ENCODE measurements around the gene HOXD9. TPM values are rescaled to one million over a fixed set of nuclear protein-coding genes. Genes with fewer than 3 reads are reported as not detected.

HOXD9 gene
- total and polyA plus RNA-seq, 5 donors from 2014 or later = not detected

- peaks cover 40% of the 10 kb centered on the region for H3K27me3 ChIP-seq (ENCODE audit: control insufficient read depth, insufficient read depth, low read length)
- Mint-ChIP-seq H3K27ac (no peak overlapping the region), H3K27me3 (peaks cover 94% of the 10 kb centered on the region), H3K4me1 (peaks cover 0 to 31% (median 17%) of the 10 kb centered on the region in 4 donors), H3K9me3 (peaks cover 0 to 11% (median 0%) of the 10 kb centered on the region in 7 donors), H3K4me3 (peak overlapping the region in 2 of 4 donors; percentile 12 to 76), H3K36me3 (no peaks in the 10 kb centered on the region)
- no peak overlapping the region for H3K27ac ChIP-seq (ENCODE audit: insufficient read depth, low read length, poor library complexity, severe bottlenecking)
- no peaks in the 10 kb centered on the region for H3K36me3 ChIP-seq (ENCODE audit: control insufficient read depth, insufficient read depth, low read length)
- no peak for DNase-seq
- no peak for ATAC-seq (ENCODE audit: low read depth in 2 of 2)
- H3K4me1 ChIP-seq (ENCODE audit: control insufficient read depth, insufficient read depth, low read length, poor library complexity, severe bottlenecking) = peaks cover 14% of the 10 kb centered on the region
- H3K9me3 ChIP-seq (ENCODE audit: control insufficient read depth in 2 of 2, low read length in 2 of 2) = no peaks in the 10 kb centered on the region
- H3K4me3 ChIP-seq (ENCODE audit: low read depth, low read length) = no peak overlapping the region
Observed at GRCh38 chr2:176102309-176102866, 20.1 kb upstream of the HOXD9 start.

DNA sequence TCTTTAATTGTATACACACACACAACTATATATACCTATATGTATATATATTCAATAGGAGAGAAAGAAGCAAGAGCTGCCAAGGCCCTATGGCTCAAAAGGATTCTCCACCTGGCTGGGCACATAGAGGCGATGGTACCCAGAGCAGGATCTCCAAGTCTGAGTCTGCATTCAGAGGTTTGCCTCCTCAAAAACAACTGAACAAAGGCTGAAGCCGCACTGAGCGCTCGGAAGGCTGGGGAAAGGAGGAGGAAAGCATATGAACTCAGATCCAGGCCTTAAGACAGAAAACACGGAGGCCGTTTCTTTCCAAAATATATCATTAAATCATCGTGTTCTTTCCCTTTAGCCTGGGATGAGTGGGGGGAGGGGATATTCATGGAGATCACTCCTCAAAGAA, 19.3 kb upstream of the HOXD9 start:
- peak overlapping the region in 1 of 4 donors; percentile 65 for H3K4me3 Mint-ChIP-seq
- H3K4me1 ChIP-seq (ENCODE audit: control insufficient read depth, insufficient read depth, low read length, poor library complexity, severe bottlenecking) = peaks cover 8% of the 10 kb centered on the region

GRCh38 chr2:176103742-176104315, 18.7 kb upstream of the HOXD9 start:
- H3K27me3 ChIP-seq (ENCODE audit: control insufficient read depth, insufficient read depth, low read length) = peaks cover 35% of the 10 kb centered on the region
- peaks cover 0 to 31% (median 11%) of the 10 kb centered on the region in 4 donors for H3K4me1 Mint-ChIP-seq
- H3K9me3 ChIP-seq (ENCODE audit: control insufficient read depth in 2 of 2, low read length in 2 of 2) = no peaks in the 10 kb centered on the region
- H3K9me3 Mint-ChIP-seq = peaks cover 0 to 13% (median 0%) of the 10 kb centered on the region in 7 donors
- peak overlapping the region in 1 of 4 donors; percentile 13 for H3K4me3 Mint-ChIP-seq
- DNase-seq (no peak), ATAC-seq (ENCODE audit: low read depth in 2 of 2) (no peak)
- H3K27ac ChIP-seq (ENCODE audit: insufficient read depth, low read length, poor library complexity, severe bottlenecking) = no peak overlapping the region
- H3K36me3 Mint-ChIP-seq = no peaks in the 10 kb centered on the region
- peaks cover 8% of the 10 kb centered on the region for H3K4me1 ChIP-seq (ENCODE audit: control insufficient read depth, insufficient read depth, low read length, poor library complexity, severe bottlenecking)
- H3K36me3 ChIP-seq (ENCODE audit: control insufficient read depth, insufficient read depth, low read length) = no peaks in the 10 kb centered on the region
- H3K27ac Mint-ChIP-seq = peak overlapping the region in 1 of 3 donors; percentile 51
- H3K27me3 Mint-ChIP-seq = peaks cover 88% of the 10 kb centered on the region
- no peak overlapping the region for H3K4me3 ChIP-seq (ENCODE audit: low read depth, low read length)

More for the DNA sequence above, 19.3 kb upstream of the HOXD9 start:
- Mint-ChIP-seq H3K27me3 (peaks cover 88% of the 10 kb centered on the region), H3K9me3 (peaks cover 0 to 11% (median 0%) of the 10 kb centered on the region in 7 donors), H3K36me3 (no peaks in the 10 kb centered on the region), H3K4me1 (peaks cover 0 to 26% (median 11%) of the 10 kb centered on the region in 4 donors), H3K27ac (no peak overlapping the region)
- Histone ChIP-seq H3K9me3 (ENCODE audit: control insufficient read depth in 2 of 2, low read length in 2 of 2) (no peaks in the 10 kb centered on the region), H3K27ac (ENCODE audit: insufficient read depth, low read length, poor library complexity, severe bottlenecking) (no peak overlapping the region), H3K36me3 (ENCODE audit: control insufficient read depth, insufficient read depth, low read length) (no peaks in the 10 kb centered on the region), H3K4me3 (ENCODE audit: low read depth, low read length) (no peak overlapping the region), H3K27me3 (ENCODE audit: control insufficient read depth, insufficient read depth, low read length) (peaks cover 34% of the 10 kb centered on the region)
- no peak for ATAC-seq (ENCODE audit: low read depth in 2 of 2)
- DNase-seq = no peak

- Histone ChIP-seq H3K27ac (ENCODE audit: insufficient read depth, low read length, poor library complexity, severe bottlenecking) (no peak overlapping the region), H3K4me1 (ENCODE audit: control insufficient read depth, insufficient read depth, low read length, poor library complexity, severe bottlenecking) (peaks cover 8% of the 10 kb centered on the region), H3K4me3 (ENCODE audit: low read depth, low read length) (no peak overlapping the region), H3K36me3 (ENCODE audit: control insufficient read depth, insufficient read depth, low read length) (no peaks in the 10 kb centered on the region), H3K9me3 (ENCODE audit: control insufficient read depth in 2 of 2, low read length in 2 of 2) (peaks cover 0 to 4% of the 10 kb centered on the region in 2 experiments), H3K27me3 (ENCODE audit: control insufficient read depth, insufficient read depth, low read length) (peaks cover 41% of the 10 kb centered on the region)
- Mint-ChIP-seq H3K27me3 (peaks cover 88% of the 10 kb centered on the region), H3K9me3 (peaks cover 0 to 16% (median 0%) of the 10 kb centered on the region in 7 donors), H3K4me1 (peaks cover 0 to 35% (median 14%) of the 10 kb centered on the region in 4 donors), H3K27ac (no peak overlapping the region), H3K36me3 (peaks cover 3% of the 10 kb centered on the region), H3K4me3 (peak overlapping the region in 2 of 4 donors; percentile 13 to 43)
- ATAC-seq (ENCODE audit: low read depth in 2 of 2) = no peak
- DNase-seq = no peak
Observed at GRCh38 chr2:176104316-176105077, 18.0 kb upstream of the HOXD9 start.

GRCh38 chr2:176105078-176105729, 17.3 kb upstream of the HOXD9 start:
- Histone ChIP-seq H3K4me3 (ENCODE audit: low read depth, low read length) (no peak overlapping the region), H3K27me3 (ENCODE audit: control insufficient read depth, insufficient read depth, low read length) (peaks cover 44% of the 10 kb centered on the region), H3K27ac (ENCODE audit: insufficient read depth, low read length, poor library complexity, severe bottlenecking) (no peak overlapping the region), H3K36me3 (ENCODE audit: control insufficient read depth, insufficient read depth, low read length) (no peaks in the 10 kb centered on the region), H3K4me1 (ENCODE audit: control insufficient read depth, insufficient read depth, low read length, poor library complexity, severe bottlenecking) (peaks cover 8% of the 10 kb centered on the region), H3K9me3 (ENCODE audit: control insufficient read depth in 2 of 2, low read length in 2 of 2) (peaks cover 0 to 4% of the 10 kb centered on the region in 2 experiments)
- peaks cover 4% of the 10 kb centered on the region for H3K36me3 Mint-ChIP-seq
- DNase-seq (no peak), ATAC-seq (ENCODE audit: low read depth in 2 of 2) (no peak)
- H3K4me3 Mint-ChIP-seq = peak overlapping the region in 1 of 4 donors; percentile 43
- H3K9me3 Mint-ChIP-seq = peaks cover 0 to 16% (median 0%) of the 10 kb centered on the region in 7 donors
- H3K4me1 Mint-ChIP-seq = peaks cover 0 to 35% (median 15%) of the 10 kb centered on the region in 4 donors
- H3K27ac Mint-ChIP-seq = no peak overlapping the region
- H3K27me3 Mint-ChIP-seq = peaks cover 90% of the 10 kb centered on the region

DNA sequence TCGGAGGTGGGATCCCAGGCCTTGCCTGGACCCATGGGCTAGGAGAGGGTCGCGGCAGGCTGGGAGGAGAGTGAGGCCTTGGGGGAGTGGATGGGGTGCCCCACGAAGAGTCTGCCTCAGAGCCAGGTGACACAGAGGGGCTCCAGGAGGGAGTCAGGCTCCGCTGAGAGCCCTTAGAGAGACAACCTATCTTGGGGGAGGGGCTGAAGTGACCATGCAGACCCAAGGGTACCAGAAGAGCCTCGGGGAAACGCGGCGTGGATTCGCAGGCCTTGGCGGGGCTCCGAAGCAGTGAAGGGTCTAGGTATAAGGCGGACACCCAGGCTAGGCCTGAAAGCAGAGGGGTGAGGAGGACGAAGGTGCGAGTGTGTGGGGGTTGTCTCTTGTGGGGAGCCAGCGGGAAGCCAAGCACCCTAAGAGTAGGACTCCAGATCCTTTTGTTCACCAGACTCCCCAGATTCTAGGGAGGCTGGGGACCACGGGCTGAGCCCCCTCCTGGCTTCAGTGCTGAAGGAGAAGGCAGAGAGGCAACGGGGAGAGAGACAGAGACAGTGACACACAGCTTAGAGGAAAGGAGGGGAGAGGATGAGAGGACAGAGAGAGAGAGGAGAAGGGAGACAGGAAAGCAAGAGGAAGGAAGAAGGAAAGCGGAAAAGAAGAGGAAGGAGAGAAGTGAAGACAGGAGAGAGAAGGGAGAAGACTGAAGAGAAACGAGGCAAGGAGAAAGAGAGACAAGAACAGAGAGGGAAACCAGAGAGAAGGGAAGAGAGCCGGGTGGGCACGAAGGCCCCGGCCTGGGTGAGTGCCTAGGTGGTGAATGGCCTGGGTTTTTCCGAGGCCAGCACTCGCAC, 16.6 kb upstream of the HOXD9 start:
- H3K27me3 Mint-ChIP-seq = peaks cover 90% of the 10 kb centered on the region
- H3K4me1 Mint-ChIP-seq = peaks cover 0 to 33% (median 15%) of the 10 kb centered on the region in 4 donors
- H3K9me3 Mint-ChIP-seq = peaks cover 0 to 17% (median 0%) of the 10 kb centered on the region in 7 donors
- H3K9me3 ChIP-seq (ENCODE audit: control insufficient read depth in 2 of 2, low read length in 2 of 2) = peaks cover 0 to 6% of the 10 kb centered on the region in 2 experiments
- ATAC-seq (ENCODE audit: low read depth in 2 of 2) (no peak), DNase-seq (no peak)
- no peak overlapping the region for H3K4me3 ChIP-seq (ENCODE audit: low read depth, low read length)
- peaks cover 4% of the 10 kb centered on the region for H3K36me3 Mint-ChIP-seq
- H3K36me3 ChIP-seq (ENCODE audit: control insufficient read depth, insufficient read depth, low read length) = no peaks in the 10 kb centered on the region
- peak overlapping the region in 1 of 3 donors; percentile 59 for H3K27ac Mint-ChIP-seq
- H3K27me3 ChIP-seq (ENCODE audit: control insufficient read depth, insufficient read depth, low read length) = peaks cover 48% of the 10 kb centered on the region
- H3K27ac ChIP-seq (ENCODE audit: insufficient read depth, low read length, poor library complexity, severe bottlenecking) = no peak overlapping the region
- peaks cover 8% of the 10 kb centered on the region for H3K4me1 ChIP-seq (ENCODE audit: control insufficient read depth, insufficient read depth, low read length, poor library complexity, severe bottlenecking)
- peak overlapping the region; percentile 46 to 82 (median 60) for H3K4me3 Mint-ChIP-seq
